HCT116 (cell line): ENCODE data around the gene SMARCAL1. TPM values are rescaled to one million over a fixed set of nuclear protein-coding genes. Genes with fewer than 3 reads are reported as not detected.
A peak's percentile ranks its signal among the peaks of the same experiment; 100 is the strongest.

Experiments used
- ATAC-seq: fragments of 200-7000 bp; cut with Tn5 transposase; 2 replicates; pipeline ENCODE4 v1.9.1; 2020; ENCODE audit warnings: mild to moderate bottlenecking, moderate library complexity
- BruUV-seq: library from RNA; stranded (reverse); fragments of 400-500 nt; replicated peaks from 2 replicates; lab custom pipeline; 2021; lab: Mats Ljungman, UMichigan
- CTCF ChIA-PET: fragments of 300-600 bp; sonication (Branson Sonifier 250); formaldehyde crosslinking; loops from one replicate; lab custom pipeline; 2021; ENCODE audit warnings: antibody characterized with exemption; lab: Charles Lee
- POLR2A ChIA-PET: fragments of 300-600, 350-600 bp; sonication (Branson Sonifier 250); formaldehyde crosslinking; loops from one replicate; lab custom pipeline; 2021; ENCODE audit warnings: antibody characterized with exemption; lab: Charles Lee
- RAD21 ChIA-PET, 2 experiments: fragments of 300-600 bp; sonication (Branson Sonifier 250); formaldehyde crosslinking; loops; one replicate each; lab custom pipeline; 2023; ENCODE audit warnings: low total read pairs in 2 of 2; ENCODE audit not compliant: uncharacterized antibody in 2 of 2, unreplicated experiment in 2 of 2, low non-redundant PET in 1 of 2; lab: Charles Lee
- DNase-seq: peaks from one replicate; pipeline ENCODE4 v3.0.0-alpha.2; 2010; ENCODE audit warnings: low read depth, low spot score
- H2AFZ ChIP-seq: fragments of 200-600 bp; shearing (Covaris generic), sonication (generic); 2 replicates; pipeline ENCODE4 v1.6.1; 2017; ENCODE audit warnings: low read depth, mixed run types, mixed read lengths, antibody characterized with exemption, low read length; ENCODE audit not compliant: poor library complexity, severe bottlenecking
- H3K27ac ChIP-seq: 2 replicates; pipeline ENCODE4 v1.5.1; 2012; ENCODE audit warnings: low read depth, low read length
- H3K27me3 ChIP-seq: fragments of 200-600 bp; sonication (generic); 2 replicates; pipeline ENCODE4 v1.6.1; 2016; ENCODE audit warnings: mixed run types, low read length, mixed read lengths; ENCODE audit not compliant: insufficient read depth
- H3K36me3 ChIP-seq, 2 experiments: fragments of 200-500 bp in 1 of 2; fragments of 200-600 bp in 1 of 2; sonication (Bioruptor generic) in 1 of 2; sonication (generic) in 1 of 2; 2 replicates each; pipeline versions ENCODE4 v1.5.1 to v1.6.1; 2014 to 2016; ENCODE audit warnings: low read length in 2 of 2, inconsistent platforms in 1 of 2, mixed read lengths in 1 of 2, mixed run types in 1 of 2; ENCODE audit not compliant: insufficient read depth in 2 of 2, control insufficient read depth in 1 of 2
- H3K4me1 ChIP-seq, 2 experiments: fragments of 200-600 bp in 1 of 2; sonication (generic) in 1 of 2; 2 replicates each; pipeline versions ENCODE4 v1.5.1 to v1.6.1; 2012 to 2017; ENCODE audit warnings: low read length in 2 of 2, inconsistent platforms in 1 of 2, mild to moderate bottlenecking in 1 of 2, mixed read lengths in 1 of 2, mixed run types in 1 of 2, moderate library complexity in 1 of 2; ENCODE audit not compliant: insufficient read depth in 2 of 2, control insufficient read depth in 1 of 2
- H3K4me2 ChIP-seq: fragments of 200-600 bp; sonication (generic); 2 replicates; pipeline ENCODE4 v1.6.1; 2017; ENCODE audit warnings: mixed run types, low read length, mixed read lengths
- H3K4me3 ChIP-seq, 2 experiments: fragments of 200-600 bp in 1 of 2; sonication (generic) in 1 of 2; replicated peaks in 1 of 2; 2 replicates each; pipeline ENCODE4 v1.5.1; 2011 to 2016; ENCODE audit warnings: low read length in 2 of 2, control low read depth in 1 of 2, low read depth in 1 of 2, mild to moderate bottlenecking in 1 of 2, mixed read lengths in 1 of 2, mixed run types in 1 of 2
- H3K79me2 ChIP-seq: fragments of 200-600 bp; sonication (generic); 2 replicates; pipeline ENCODE4 v1.6.1; 2017; ENCODE audit warnings: mild to moderate bottlenecking, mixed run types, low read length, moderate library complexity, mixed read lengths; ENCODE audit not compliant: insufficient read depth
- H3K9ac ChIP-seq: fragments of 200-600 bp; sonication (generic); 2 replicates; pipeline ENCODE4 v1.6.1; 2016; ENCODE audit warnings: low read length, mixed read lengths
- H3K9me2 ChIP-seq: fragments of 200-600 bp; sonication (generic), shearing (Covaris generic); 2 replicates; pipeline ENCODE4 v1.6.1; 2017; ENCODE audit warnings: mixed run types, mild to moderate bottlenecking, moderate library complexity; ENCODE audit not compliant: insufficient read depth
- H3K9me3 ChIP-seq, 2 experiments: fragments of 200-500 bp in 1 of 2; fragments of 200-600 bp in 1 of 2; sonication (Bioruptor generic) in 1 of 2; sonication (generic) in 1 of 2; 2 replicates each; pipeline ENCODE4 v1.6.1; 2014 to 2017; ENCODE audit warnings: low read length in 2 of 2, mixed read lengths in 2 of 2, inconsistent platforms in 1 of 2, low read depth in 1 of 2, mild to moderate bottlenecking in 1 of 2, mixed run types in 1 of 2, moderate library complexity in 1 of 2; ENCODE audit not compliant: control insufficient read depth in 1 of 2, insufficient read depth in 1 of 2
- H4K20me1 ChIP-seq: fragments of 200-600 bp; sonication (generic), shearing (Covaris generic); 2 replicates; pipeline ENCODE4 v1.6.1; 2017; ENCODE audit warnings: mixed run types, mild to moderate bottlenecking, moderate library complexity; ENCODE audit not compliant: insufficient read depth
- CEBPB ChIP-seq: IDR thresholded peaks from 2 replicates; pipeline ENCODE4 v1.6.1; 2012; ENCODE audit warnings: low read depth
- EGR1 ChIP-seq: IDR thresholded peaks from 2 replicates; pipeline ENCODE4 v1.6.1; 2012; ENCODE audit warnings: low read depth
- ELF1 ChIP-seq: IDR thresholded peaks from 2 replicates; pipeline ENCODE4 v1.6.1; 2012; ENCODE audit warnings: low read depth, borderline replicate concordance
- EZH2 ChIP-seq: fragments of 200-600 bp; sonication (generic); IDR thresholded peaks from 2 replicates; pipeline ENCODE4 v1.6.1; 2017; ENCODE audit warnings: antibody characterized with exemption, mixed run types
- EZH2phosphoT487 ChIP-seq: fragments of 200-600 bp; IDR thresholded peaks from 2 replicates; pipeline ENCODE4 v1.6.1; 2018; ENCODE audit warnings: antibody characterized with exemption, borderline replicate concordance
- JUND ChIP-seq: IDR thresholded peaks from 2 replicates; pipeline ENCODE4 v1.6.1; 2012
- POLR2AphosphoS5 ChIP-seq: IDR thresholded peaks from 2 replicates; pipeline ENCODE4 v1.6.1; 2011; ENCODE audit warnings: mild to moderate bottlenecking, low read depth, low read length, moderate library complexity
- RAD21 ChIP-seq: IDR thresholded peaks from 2 replicates; pipeline ENCODE4 v1.6.1; 2012; ENCODE audit warnings: low read depth, mild to moderate bottlenecking
- SIN3A ChIP-seq: IDR thresholded peaks from 2 replicates; pipeline ENCODE4 v1.6.1; 2012; ENCODE audit warnings: low read depth
- SRF ChIP-seq: IDR thresholded peaks from 2 replicates; pipeline ENCODE4 v1.6.1; 2012; ENCODE audit warnings: low read depth
- intact Hi-C: fragments of 100-400 bp; cut with micrococcal nuclease; formaldehyde crosslinking; loops from 2 replicates; pipeline ENCODE4 v1.10.0; 2022
- total RNA-seq: library from RNA; stranded (reverse); gene quantifications from one replicate; pipeline ENCODE4 v1.2.1, GENCODE V29; 2021; ENCODE audit not compliant: unreplicated experiment
- TF ChIP-seq, protein P1 (sequence below), 3 experiments: fragments of 200-600 bp in 1 of 3; sonication (generic) in 1 of 3; IDR thresholded peaks in 2 of 3; conservative IDR thresholded peaks in 1 of 3; 2 replicates each; pipeline ENCODE4 v1.5.1; 2012 to 2017; ENCODE audit warnings: low read depth in 2 of 3, low read length in 2 of 3, antibody characterized with exemption in 1 of 3, borderline replicate concordance in 1 of 3, control low read depth in 1 of 3, mild to moderate bottlenecking in 1 of 3, mixed read lengths in 1 of 3, mixed run types in 1 of 3, moderate library complexity in 1 of 3; ENCODE audit not compliant: insufficient read depth in 1 of 3

SMARCAL1 gene
- total RNA-seq, 1 experiment from 2014 or later = 18.0 TPM

DNA sequence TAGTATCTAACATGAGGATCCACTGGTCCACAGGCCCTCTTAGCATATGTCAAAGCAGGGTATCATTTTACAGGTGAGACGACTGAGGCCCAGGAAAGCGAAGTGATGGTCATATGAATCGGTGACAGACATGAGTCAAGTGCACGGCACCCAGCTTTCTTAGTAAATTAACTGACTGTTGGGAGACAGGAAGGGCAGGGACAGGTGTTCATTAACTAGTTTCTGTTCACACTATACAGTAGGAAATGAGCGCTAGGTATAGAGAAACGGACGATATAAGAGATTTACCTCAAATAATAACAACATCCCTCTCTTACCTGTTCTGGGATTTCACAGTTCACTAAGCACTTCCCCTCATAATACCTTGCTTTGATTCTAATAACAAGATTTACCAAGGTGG is 1.7 kb upstream of the SMARCAL1 start:
- BruUV-seq = no TSS peak
- RAD21 ChIA-PET = no interaction called here
- no peak for ATAC-seq
- no peak overlapping the region for H2AFZ ChIP-seq
- no peak overlapping the region for H3K4me2 ChIP-seq
- peaks cover 20% of the 10 kb centered on the region for H3K27me3 ChIP-seq
- no peak overlapping the region for H3K4me3 ChIP-seq
- CTCF ChIA-PET = interaction anchor here (0.7 kb wide), 1 partner anchor 109 kb away, joined by 3 read pairs; no protein-coding TSS in a partner anchor
- no peaks in the 10 kb centered on the region for H3K9me2 ChIP-seq
- no peak for DNase-seq
- no peaks in the 10 kb centered on the region for H3K9me3 ChIP-seq
- H3K9ac ChIP-seq = no peak overlapping the region
- no peaks in the 10 kb centered on the region for H3K79me2 ChIP-seq
- H3K27ac ChIP-seq = no peak overlapping the region
- no peak for TF ChIP-seq SRF
- TF ChIP-seq, protein P1, sequence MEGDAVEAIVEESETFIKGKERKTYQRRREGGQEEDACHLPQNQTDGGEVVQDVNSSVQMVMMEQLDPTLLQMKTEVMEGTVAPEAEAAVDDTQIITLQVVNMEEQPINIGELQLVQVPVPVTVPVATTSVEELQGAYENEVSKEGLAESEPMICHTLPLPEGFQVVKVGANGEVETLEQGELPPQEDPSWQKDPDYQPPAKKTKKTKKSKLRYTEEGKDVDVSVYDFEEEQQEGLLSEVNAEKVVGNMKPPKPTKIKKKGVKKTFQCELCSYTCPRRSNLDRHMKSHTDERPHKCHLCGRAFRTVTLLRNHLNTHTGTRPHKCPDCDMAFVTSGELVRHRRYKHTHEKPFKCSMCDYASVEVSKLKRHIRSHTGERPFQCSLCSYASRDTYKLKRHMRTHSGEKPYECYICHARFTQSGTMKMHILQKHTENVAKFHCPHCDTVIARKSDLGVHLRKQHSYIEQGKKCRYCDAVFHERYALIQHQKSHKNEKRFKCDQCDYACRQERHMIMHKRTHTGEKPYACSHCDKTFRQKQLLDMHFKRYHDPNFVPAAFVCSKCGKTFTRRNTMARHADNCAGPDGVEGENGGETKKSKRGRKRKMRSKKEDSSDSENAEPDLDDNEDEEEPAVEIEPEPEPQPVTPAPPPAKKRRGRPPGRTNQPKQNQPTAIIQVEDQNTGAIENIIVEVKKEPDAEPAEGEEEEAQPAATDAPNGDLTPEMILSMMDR (IDR thresholded peaks at IDR 0.05 in 2 of 3, conservative IDR thresholded peaks at IDR 0.05 in 1 of 3; ENCODE audit: borderline replicate concordance in 1 of 3, insufficient read depth in 1 of 3, low read depth in 2 of 3, low read length in 2 of 3) = no peak
- TF ChIP-seq EGR1 = no peak
- no peak for TF ChIP-seq EZH2
- TF ChIP-seq SIN3A = no peak
- H3K4me1 ChIP-seq = peaks cover 0 to 11% of the 10 kb centered on the region in 2 experiments; a peak in 2 of 4 replicates
- H3K36me3 ChIP-seq = no peaks in the 10 kb centered on the region
- intact Hi-C loops = loop anchor here (5.0 to 10.0 kb wide), 2 partner anchors 87 to 274 kb away; partner anchors contain the start of gene RPL37A
- POLR2A ChIA-PET = no interaction called here
- H4K20me1 ChIP-seq = no peaks in the 10 kb centered on the region

DNA sequence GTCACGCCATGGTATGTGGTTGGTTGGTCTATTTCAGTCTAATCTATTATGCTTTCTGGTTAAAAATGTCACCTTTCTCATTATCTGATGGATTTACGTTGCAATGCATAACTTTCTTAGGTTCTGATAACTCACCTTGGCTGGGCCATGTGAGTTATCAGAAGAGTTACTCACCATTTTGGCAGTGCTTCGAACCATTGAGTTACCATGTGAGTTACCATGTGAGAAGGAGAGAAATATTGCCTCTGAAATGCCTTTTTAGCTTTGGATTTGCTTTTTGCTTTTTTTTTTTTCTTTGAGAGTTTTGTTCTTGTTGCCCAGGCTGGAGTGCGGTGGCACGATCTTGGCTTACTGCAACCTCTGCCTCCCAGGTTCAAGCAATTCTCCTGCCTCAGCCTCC is 1.6 kb downstream of the SMARCAL1 start:
- Histone ChIP-seq H3K4me2 (peak overlapping the region; percentile 87; the same call in 1 of the 2 replicates), H3K79me2 (no peaks in the 10 kb centered on the region), H3K9me3 (no peaks in the 10 kb centered on the region), H3K4me3 (no peak overlapping the region), H4K20me1 (no peaks in the 10 kb centered on the region), H3K27ac (no peak overlapping the region), H3K9me2 (no peaks in the 10 kb centered on the region), H3K4me1 (peaks cover 0 to 11% of the 10 kb centered on the region in 2 experiments; a peak in 2 of 4 replicates), H3K27me3 (no peaks in the 10 kb centered on the region), H2AFZ (no peak overlapping the region), H3K36me3 (no peaks in the 10 kb centered on the region), H3K9ac (no peak overlapping the region)
- TF ChIP-seq POLR2AphosphoS5 (no peak), CEBPB (no peak), JUND (no peak), ELF1 (no peak), EZH2phosphoT487 (no peak), RAD21 (no peak)
- TF ChIP-seq, protein P1 (IDR thresholded peaks at IDR 0.05 in 2 of 3, conservative IDR thresholded peaks at IDR 0.05 in 1 of 3; ENCODE audit: borderline replicate concordance in 1 of 3, insufficient read depth in 1 of 3, low read depth in 2 of 3, low read length in 2 of 3) = no peak
- intact Hi-C loops = loop anchor here (5.0 to 10.0 kb wide), 2 partner anchors 83 to 271 kb away; partner anchors contain the start of gene RPL37A
- ATAC-seq = no peak
- CTCF ChIA-PET = no interaction called here
- DNase-seq = no peak
- RAD21 ChIA-PET = no interaction called here
- no TSS peak for BruUV-seq
- POLR2A ChIA-PET = no interaction called here
